T-helper 2 cell treated with Interferon-gamma antibody and Interleukin-4, amounts not matched to agents 5 μg/mL and 100 μg/mL, for 36 hours (primary cell): ENCODE results near the gene DPP6.

Experiments
- DNase-seq: peaks from one replicate; pipeline ENCODE4 v3.0.0; 2021; ENCODE audit warnings: low spot score
- H3K27ac Mint-ChIP-seq: one replicate; pipeline ENCODE4 v1.8.0; 2021; ENCODE audit warnings: mild to moderate bottlenecking, mixed read lengths
- H3K27me3 Mint-ChIP-seq: one replicate; pipeline ENCODE4 v1.8.0; 2021; ENCODE audit warnings: low read depth, mixed read lengths
- H3K36me3 Mint-ChIP-seq: one replicate; pipeline ENCODE4 v1.8.0; 2021; ENCODE audit warnings: low read depth, mixed read lengths
- H3K4me1 Mint-ChIP-seq: one replicate; pipeline ENCODE4 v1.8.0; 2021; ENCODE audit warnings: low read depth, mixed read lengths
- H3K4me3 Mint-ChIP-seq: one replicate; pipeline ENCODE4 v1.8.0; 2022; ENCODE audit warnings: mild to moderate bottlenecking, moderate library complexity, mixed read lengths
- H3K9me3 Mint-ChIP-seq: one replicate; pipeline ENCODE4 v1.8.0; 2021; ENCODE audit warnings: mixed read lengths

DPP6 gene

DNA sequence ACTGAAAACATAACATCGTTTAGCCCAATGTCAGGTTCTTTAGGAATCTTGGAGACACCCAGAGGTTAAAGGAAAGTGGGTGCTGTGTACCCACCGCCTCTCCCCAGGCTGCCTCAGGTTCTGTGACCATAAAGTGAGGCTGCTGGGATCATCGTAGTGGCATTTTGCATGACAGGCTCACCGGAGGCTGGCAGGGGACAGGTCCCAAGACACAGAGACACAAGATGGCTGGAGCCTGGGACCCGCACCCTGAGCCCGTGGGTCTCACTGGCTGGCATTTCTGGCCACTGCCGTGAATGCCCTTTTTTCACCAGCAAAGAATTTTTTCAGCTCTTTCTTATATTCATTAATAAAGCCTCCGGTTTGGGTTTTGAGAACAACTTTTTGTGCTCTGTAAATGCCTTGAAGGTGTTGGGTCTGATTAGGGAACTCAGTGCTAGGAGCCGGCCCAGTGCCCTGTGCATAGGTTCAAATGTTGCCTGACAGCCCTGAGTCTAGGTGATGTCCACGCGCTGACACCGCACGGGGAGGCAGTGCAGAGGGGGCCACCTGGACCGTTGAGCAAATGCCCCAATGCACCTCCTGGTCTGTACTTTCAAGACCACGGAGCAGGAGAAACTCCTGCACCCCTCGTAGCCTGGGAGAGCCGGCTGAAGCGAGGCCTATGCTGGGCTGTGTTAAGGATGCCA, 820.8 kb downstream of the DPP6 start:
- H3K36me3 Mint-ChIP-seq: no peaks in the 10 kb centered on the region
- DNase-seq: no peak
- no peaks in the 10 kb centered on the region for H3K9me3 Mint-ChIP-seq
- H3K4me1 Mint-ChIP-seq: no peaks in the 10 kb centered on the region
- no peak overlapping the region for H3K27ac Mint-ChIP-seq
- peaks cover 13% of the 10 kb centered on the region for H3K27me3 Mint-ChIP-seq
- H3K4me3 Mint-ChIP-seq: no peak overlapping the region

GRCh38 chr7:154873500-154874121, 821.4 kb downstream of the DPP6 start:
- Mint-ChIP-seq H3K9me3 (no peaks in the 10 kb centered on the region), H3K27me3 (peaks cover 7% of the 10 kb centered on the region)

DNA sequence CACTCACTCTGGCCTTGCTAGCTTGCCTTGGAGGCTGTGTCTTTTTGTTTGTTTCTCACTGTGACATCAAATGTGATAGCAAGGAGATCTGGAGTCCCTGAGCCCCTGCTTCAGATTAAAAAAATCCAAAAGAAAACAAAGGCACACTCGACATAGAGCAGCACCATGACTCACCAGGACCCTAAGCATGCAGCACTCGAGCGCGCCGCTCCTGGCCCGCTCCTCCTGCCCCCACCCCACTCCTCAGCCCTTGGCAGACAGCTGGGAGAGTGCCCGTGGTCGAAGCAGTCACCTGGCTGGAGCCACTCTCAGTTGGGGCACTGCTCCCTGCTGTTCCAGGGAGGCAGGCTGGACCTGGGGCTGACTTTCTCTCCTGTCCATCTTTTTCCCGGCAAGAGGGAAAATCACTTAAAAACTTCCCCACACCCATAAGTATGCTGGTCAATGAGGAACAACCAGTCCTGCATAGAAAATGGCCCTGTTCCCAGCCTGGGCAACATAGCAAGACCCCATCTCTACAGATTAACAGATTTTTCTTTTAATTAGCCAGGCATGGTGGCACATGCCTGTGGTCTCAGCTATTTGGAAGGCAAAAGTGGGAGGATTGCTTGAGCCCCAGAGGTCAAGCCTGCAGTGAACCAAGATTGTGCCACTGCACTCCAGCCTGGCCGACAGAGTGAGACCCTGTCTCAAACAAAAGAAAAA, 822.4 kb downstream of the DPP6 start:
- H3K4me3 Mint-ChIP-seq: no peak overlapping the region
- no peaks in the 10 kb centered on the region for H3K9me3 Mint-ChIP-seq
- H3K4me1 Mint-ChIP-seq: no peaks in the 10 kb centered on the region
- DNase-seq: no peak
- no peak overlapping the region for H3K27ac Mint-ChIP-seq
- no peaks in the 10 kb centered on the region for H3K27me3 Mint-ChIP-seq
- no peaks in the 10 kb centered on the region for H3K36me3 Mint-ChIP-seq

More at GRCh38 chr7:154873500-154874121, 821.4 kb downstream of the DPP6 start:
- Mint-ChIP-seq H3K36me3 (no peaks in the 10 kb centered on the region), H3K27ac (no peak overlapping the region), H3K4me3 (no peak overlapping the region), H3K4me1 (no peaks in the 10 kb centered on the region)
- DNase-seq: no peak

- H3K36me3 Mint-ChIP-seq: no peaks in the 10 kb centered on the region
- H3K4me3 Mint-ChIP-seq: no peak overlapping the region
- no peak overlapping the region for H3K27ac Mint-ChIP-seq
- H3K9me3 Mint-ChIP-seq: no peaks in the 10 kb centered on the region
- H3K4me1 Mint-ChIP-seq: no peaks in the 10 kb centered on the region
- H3K27me3 Mint-ChIP-seq: no peaks in the 10 kb centered on the region
- DNase-seq: no peak
Measured at GRCh38 chr7:154875297-154875696, 823.1 kb downstream of the DPP6 start.

DNA sequence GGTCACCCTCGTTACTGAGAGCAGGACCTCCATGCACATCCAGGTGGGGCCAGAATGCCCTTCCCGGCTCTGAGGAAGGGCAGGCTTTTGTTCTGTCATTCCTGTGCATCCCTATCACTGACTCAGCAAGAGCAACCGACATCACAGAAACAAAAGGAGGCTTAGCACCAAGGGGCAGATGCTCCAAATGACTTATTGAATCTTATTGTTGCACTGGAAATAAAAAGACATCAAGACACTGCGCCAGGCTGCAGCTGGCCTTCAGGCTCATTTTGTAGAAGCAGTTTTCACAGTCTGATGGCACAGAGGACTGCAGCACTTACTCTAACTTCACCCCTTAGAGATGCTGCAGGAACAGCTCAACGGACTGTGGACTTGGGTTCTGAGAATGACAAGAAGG, 824.3 kb downstream of the DPP6 start:
- Mint-ChIP-seq H3K27me3 (no peaks in the 10 kb centered on the region), H3K4me3 (no peak overlapping the region), H3K9me3 (no peaks in the 10 kb centered on the region), H3K27ac (no peak overlapping the region), H3K4me1 (no peaks in the 10 kb centered on the region), H3K36me3 (no peaks in the 10 kb centered on the region)
- no peak for DNase-seq

DNA sequence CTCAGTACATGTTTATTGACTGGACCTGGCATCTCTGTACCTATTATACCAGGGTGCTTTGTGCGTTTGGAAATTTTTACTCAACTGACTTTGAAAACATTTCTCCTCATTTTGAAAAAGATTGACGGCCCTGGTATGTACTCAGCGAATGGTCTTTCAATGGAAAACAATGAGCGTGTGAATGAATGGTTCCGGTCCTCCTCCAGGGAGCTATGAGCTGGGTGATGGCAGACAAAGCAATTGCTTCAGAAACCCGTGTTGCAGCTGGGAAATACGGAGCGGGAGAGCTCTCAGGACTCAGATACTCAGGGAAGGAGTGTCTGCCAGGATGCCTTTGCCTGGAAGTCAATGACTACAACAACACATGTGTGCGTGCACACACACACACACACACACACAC, 824.8 kb downstream of the DPP6 start:
- H3K9me3 Mint-ChIP-seq: no peaks in the 10 kb centered on the region
- no peak overlapping the region for H3K4me3 Mint-ChIP-seq
- no peak overlapping the region for H3K27ac Mint-ChIP-seq
- H3K36me3 Mint-ChIP-seq: no peaks in the 10 kb centered on the region
- DNase-seq: no peak
- no peaks in the 10 kb centered on the region for H3K27me3 Mint-ChIP-seq
- no peaks in the 10 kb centered on the region for H3K4me1 Mint-ChIP-seq

- Mint-ChIP-seq H3K27ac (no peak overlapping the region), H3K9me3 (no peaks in the 10 kb centered on the region), H3K4me1 (no peaks in the 10 kb centered on the region), H3K27me3 (no peaks in the 10 kb centered on the region), H3K36me3 (no peaks in the 10 kb centered on the region), H3K4me3 (no peak overlapping the region)
- no peak for DNase-seq
Measured at GRCh38 chr7:154879629-154880028, 827.4 kb downstream of the DPP6 start.

- Mint-ChIP-seq H3K36me3 (no peaks in the 10 kb centered on the region), H3K4me3 (no peak overlapping the region), H3K27me3 (no peaks in the 10 kb centered on the region), H3K9me3 (no peaks in the 10 kb centered on the region), H3K4me1 (no peaks in the 10 kb centered on the region), H3K27ac (no peak overlapping the region)
- no peak for DNase-seq
Measured at GRCh38 chr7:154880513-154880912, 828.3 kb downstream of the DPP6 start.

- H3K27me3 Mint-ChIP-seq: no peaks in the 10 kb centered on the region
- no peak overlapping the region for H3K27ac Mint-ChIP-seq
- H3K9me3 Mint-ChIP-seq: no peaks in the 10 kb centered on the region
- H3K4me1 Mint-ChIP-seq: no peaks in the 10 kb centered on the region
- H3K36me3 Mint-ChIP-seq: no peaks in the 10 kb centered on the region
- no peak for DNase-seq
- H3K4me3 Mint-ChIP-seq: no peak overlapping the region
Measured at GRCh38 chr7:154881026-154881425, 828.8 kb downstream of the DPP6 start.

DNA sequence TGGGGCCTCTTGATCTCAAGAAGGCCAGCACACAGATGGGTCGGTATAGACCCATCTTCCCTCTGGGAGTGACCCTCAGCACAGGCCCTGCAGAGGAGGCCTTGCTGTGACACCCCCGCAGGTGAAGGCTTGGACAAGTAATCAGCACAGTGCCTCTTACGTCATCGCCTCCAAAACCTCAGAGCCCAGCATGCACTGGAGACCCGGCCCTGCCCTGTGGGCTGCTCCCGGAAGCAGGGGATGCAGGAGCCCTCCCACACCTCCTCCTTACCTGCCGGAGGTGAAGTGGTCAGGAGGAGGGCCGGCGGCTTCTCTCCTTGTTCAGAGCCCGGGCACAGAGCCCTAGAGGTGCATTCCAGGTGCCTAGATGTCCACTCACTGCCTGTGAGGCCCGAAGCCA, 829.3 kb downstream of the DPP6 start:
- Mint-ChIP-seq H3K4me1 (no peaks in the 10 kb centered on the region), H3K9me3 (no peaks in the 10 kb centered on the region), H3K27ac (no peak overlapping the region), H3K27me3 (no peaks in the 10 kb centered on the region), H3K36me3 (no peaks in the 10 kb centered on the region), H3K4me3 (no peak overlapping the region)
- DNase-seq: no peak

DNA sequence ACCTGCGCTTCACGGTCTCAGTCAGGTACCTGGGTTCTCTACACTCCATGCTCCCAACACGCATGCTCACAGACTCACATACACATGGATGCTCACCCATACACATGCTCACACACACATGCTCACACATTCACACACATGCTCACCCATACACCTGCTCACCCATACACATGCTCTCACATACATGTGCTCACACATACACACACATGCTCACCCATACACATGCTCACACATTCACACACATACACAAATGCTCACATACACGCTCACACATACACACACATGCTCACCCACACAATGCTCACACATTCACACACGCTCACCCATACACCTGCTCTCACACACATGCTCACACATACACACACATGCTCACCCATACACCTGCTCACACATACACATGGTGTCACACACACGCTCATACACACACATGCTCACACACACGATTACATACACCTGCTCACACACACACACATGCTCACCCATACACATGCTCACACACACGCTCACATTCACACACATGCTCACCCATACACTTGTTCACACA, 830.8 kb downstream of the DPP6 start:
- H3K4me1 Mint-ChIP-seq: no peaks in the 10 kb centered on the region

DNA sequence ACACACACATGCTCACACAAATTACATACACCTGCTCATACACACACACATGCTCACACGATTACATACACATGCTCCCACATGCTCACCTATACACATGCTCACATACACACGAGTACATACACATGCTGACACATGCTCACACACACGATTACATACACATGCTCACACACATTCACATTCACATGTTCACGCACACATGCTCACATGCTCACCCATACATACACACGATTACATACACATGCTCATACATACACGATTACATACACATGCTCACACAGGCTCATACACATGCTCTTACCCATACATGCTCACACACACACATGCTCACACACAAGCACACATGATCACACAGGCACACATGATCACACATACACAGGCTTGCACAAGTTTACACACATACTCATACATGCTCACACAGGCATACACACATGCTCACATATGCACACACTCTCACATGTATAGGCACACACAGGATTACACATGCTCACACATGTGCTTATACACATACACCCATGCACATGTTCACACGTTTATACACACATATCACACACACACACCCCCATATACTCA, 832.2 kb downstream of the DPP6 start:
- DNase-seq: no peak
- Mint-ChIP-seq H3K9me3 (no peaks in the 10 kb centered on the region), H3K27ac (no peak overlapping the region), H3K27me3 (no peaks in the 10 kb centered on the region), H3K4me3 (no peak overlapping the region), H3K4me1 (no peaks in the 10 kb centered on the region), H3K36me3 (no peaks in the 10 kb centered on the region)

More for the DNA sequence above, 830.8 kb downstream of the DPP6 start:
- H3K27ac Mint-ChIP-seq: no peak overlapping the region
- no peaks in the 10 kb centered on the region for H3K36me3 Mint-ChIP-seq
- no peaks in the 10 kb centered on the region for H3K9me3 Mint-ChIP-seq
- H3K4me3 Mint-ChIP-seq: no peak overlapping the region
- DNase-seq: no peak
- no peaks in the 10 kb centered on the region for H3K27me3 Mint-ChIP-seq

DNA sequence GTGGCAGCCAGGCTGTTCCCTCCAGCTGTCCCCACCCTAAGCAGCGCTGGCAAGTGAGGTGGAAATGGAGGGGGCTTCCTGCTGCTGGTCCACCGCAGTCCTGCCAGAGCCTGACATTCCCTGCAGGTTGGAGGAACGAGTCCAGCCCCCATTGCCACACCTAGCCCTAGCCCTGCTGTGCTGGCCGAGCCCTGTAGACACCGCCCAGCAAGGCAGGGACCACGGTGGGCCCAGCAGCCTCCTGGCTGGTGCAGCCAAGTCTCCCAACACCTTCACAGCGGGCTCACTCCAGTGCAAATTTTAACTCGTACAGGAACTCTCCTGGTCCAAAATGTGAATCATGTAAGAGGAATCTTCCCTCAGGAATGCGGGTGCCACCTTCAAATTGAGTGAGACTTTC, 834.4 kb downstream of the DPP6 start:
- no peaks in the 10 kb centered on the region for H3K4me1 Mint-ChIP-seq

GRCh38 chr7:154888690-154889089, 836.5 kb downstream of the DPP6 start:
- Mint-ChIP-seq H3K4me1 (no peaks in the 10 kb centered on the region), H3K27me3 (no peaks in the 10 kb centered on the region), H3K36me3 (no peaks in the 10 kb centered on the region), H3K4me3 (no peak overlapping the region), H3K9me3 (no peaks in the 10 kb centered on the region), H3K27ac (no peak overlapping the region)
- no peak for DNase-seq

More for the DNA sequence above, 834.4 kb downstream of the DPP6 start:
- DNase-seq: no peak
- Mint-ChIP-seq H3K27me3 (no peaks in the 10 kb centered on the region), H3K36me3 (no peaks in the 10 kb centered on the region), H3K9me3 (no peaks in the 10 kb centered on the region), H3K4me3 (no peak overlapping the region), H3K27ac (no peak overlapping the region)
